H1 (cell line): ENCODE measurements around the gene IRGQ.

Experiments used
- ATF2 ChIP-seq: IDR thresholded peaks from 2 replicates; pipeline ENCODE4 v1.6.1; 2012; ENCODE audit warnings: low read length, inconsistent platforms
- CHD2 ChIP-seq: IDR thresholded peaks from 2 replicates; pipeline ENCODE4 v1.6.1; 2012; ENCODE audit warnings: low read length, improper control_type of control experiment
- CTCF ChIP-seq, 3 experiments: IDR thresholded peaks; 1 replicate in 2 of 3; 2 replicates in 1 of 3; pipeline versions ENCODE4 v1.5.1 to v1.6.1; 2011; ENCODE audit warnings: low read length in 3 of 3, mild to moderate bottlenecking in 3 of 3, inconsistent platforms in 2 of 3, low read depth in 1 of 3, moderate library complexity in 1 of 3; ENCODE audit not compliant: insufficient read depth in 1 of 3; ENCODE audit errors: control extremely low read depth in 1 of 3
- EP300 ChIP-seq, 2 experiments: IDR thresholded peaks; 1 replicate in 1 of 2; 2 replicates in 1 of 2; pipeline ENCODE4 v1.6.1; 2011 to 2012; ENCODE audit warnings: low read depth in 2 of 2, low read length in 2 of 2, mild to moderate bottlenecking in 2 of 2, borderline replicate concordance in 1 of 2, inconsistent platforms in 1 of 2, moderate library complexity in 1 of 2
- EZH2 ChIP-seq: fragments of 200-600 bp; sonication (generic); IDR thresholded peaks from 2 replicates; pipeline ENCODE4 v1.7.1; 2012; ENCODE audit warnings: low read depth, mild to moderate bottlenecking, moderate library complexity, low read length, inconsistent platforms; ENCODE audit not compliant: severe bottlenecking
- MAX ChIP-seq: IDR thresholded peaks from 2 replicates; pipeline ENCODE4 v1.6.1; 2012; ENCODE audit warnings: inconsistent platforms
- POLR2AphosphoS5 ChIP-seq: IDR thresholded peaks from 2 replicates; pipeline ENCODE4 v1.6.1; 2011; ENCODE audit warnings: low read depth, low read length
- RAD21 ChIP-seq, 2 experiments: IDR thresholded peaks in 1 of 2; conservative IDR thresholded peaks in 1 of 2; 2 replicates each; pipeline ENCODE4 v1.6.1; 2011; ENCODE audit warnings: low read depth in 2 of 2, low read length in 2 of 2, improper control_type of control experiment in 1 of 2, inconsistent platforms in 1 of 2, mild to moderate bottlenecking in 1 of 2, moderate library complexity in 1 of 2
- SP1 ChIP-seq: IDR thresholded peaks from 2 replicates; pipeline ENCODE4 v1.6.1; 2011; ENCODE audit warnings: low read depth, low read length
- TEAD4 ChIP-seq: IDR thresholded peaks from 2 replicates; pipeline ENCODE4 v1.6.1; 2012; ENCODE audit warnings: low read depth, low read length, inconsistent platforms, mixed read lengths
- ZNF274 ChIP-seq: IDR thresholded peaks from 2 replicates; pipeline ENCODE4 v1.7.0; 2012; ENCODE audit warnings: low read length, borderline replicate concordance; ENCODE audit errors: extremely low read depth

- TF ChIP-seq CTCF (IDR thresholded peaks at IDR 0.05; ENCODE audit: control extremely low read depth in 1 of 3, insufficient read depth in 1 of 3, low read depth in 1 of 3, low read length in 3 of 3): no peak
- TF ChIP-seq ATF2: no peak
- TF ChIP-seq TEAD4: no peak
- no peak for TF ChIP-seq POLR2AphosphoS5
- TF ChIP-seq SP1: no peak
- TF ChIP-seq MAX: no peak
- no peak for TF ChIP-seq CHD2
- no peak for TF ChIP-seq RAD21 (IDR thresholded peaks at IDR 0.05 in 1 of 2, conservative IDR thresholded peaks at IDR 0.05 in 1 of 2; ENCODE audit: low read depth in 2 of 2, low read length in 2 of 2)
- TF ChIP-seq ZNF274: no peak
- no peak for TF ChIP-seq EZH2
- no peak for TF ChIP-seq EP300 (IDR thresholded peaks at IDR 0.05; ENCODE audit: borderline replicate concordance in 1 of 2, low read depth in 2 of 2, low read length in 2 of 2)
Observed at GRCh38 chr19:43562698-43563241, 33.2 kb downstream of the IRGQ start.
